Measurements from ENCODE around the gene MRGPRF.

The MRGPRF gene

DNA sequence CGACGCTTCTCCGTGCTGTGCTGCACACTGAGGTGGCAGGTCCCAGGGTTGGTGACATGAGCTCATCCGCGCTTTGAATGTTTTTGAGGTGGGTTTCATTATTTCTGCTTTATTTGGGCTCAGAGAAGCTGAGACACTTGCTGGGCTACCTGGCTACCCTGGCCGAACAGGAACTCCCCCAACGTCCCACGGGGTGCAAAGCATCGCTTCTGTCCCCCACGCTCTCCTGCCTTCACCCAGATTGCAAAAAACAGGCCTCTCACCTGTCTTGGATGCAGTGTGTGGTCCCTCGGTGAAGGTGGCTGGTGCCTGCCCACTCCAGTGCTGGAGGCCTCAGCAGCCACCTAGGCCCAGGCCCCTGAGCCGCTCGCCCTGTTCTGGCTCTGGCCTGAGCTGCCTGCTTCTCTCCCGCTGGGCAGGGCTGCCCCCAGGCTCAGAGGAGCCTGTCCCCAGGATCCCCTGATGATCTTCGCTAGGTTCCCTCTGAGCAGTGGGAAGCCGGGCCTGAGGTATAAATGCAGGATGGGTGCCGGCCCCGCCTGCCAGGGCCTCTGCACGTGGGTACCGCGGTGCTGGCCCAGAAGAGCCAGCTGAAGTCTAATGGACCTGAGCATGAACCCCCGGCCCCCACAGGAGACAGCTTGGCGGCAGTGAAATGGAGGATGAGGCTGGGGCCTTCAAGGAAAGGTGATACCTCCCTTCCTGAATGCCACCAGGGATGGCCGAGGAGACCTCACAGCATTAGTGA is 16.5 kb downstream of the MRGPRF start:
- H3K9me3 ChIP-seq (ENCODE audit: control insufficient read depth, low read length) = no peaks in the 10 kb centered on the region
- no peak for DNase-seq
- H3K27ac ChIP-seq (ENCODE audit: insufficient read depth, low read length, poor library complexity, severe bottlenecking) = no peak overlapping the region
- H3K4me3 ChIP-seq (ENCODE audit: insufficient read depth, low read depth, low read length, poor library complexity, severe bottlenecking) = no peak overlapping the region
- no peaks in the 10 kb centered on the region for H3K27me3 ChIP-seq (replicated peaks; ENCODE audit: control insufficient read depth, insufficient read depth, low read length, poor library complexity, severe bottlenecking)
- no peaks in the 10 kb centered on the region for H3K4me1 ChIP-seq (ENCODE audit: control insufficient read depth, insufficient read depth, low read length, poor library complexity, severe bottlenecking)
- no peaks in the 10 kb centered on the region for H3K36me3 ChIP-seq (ENCODE audit: control insufficient read depth, insufficient read depth, low read length)

DNA sequence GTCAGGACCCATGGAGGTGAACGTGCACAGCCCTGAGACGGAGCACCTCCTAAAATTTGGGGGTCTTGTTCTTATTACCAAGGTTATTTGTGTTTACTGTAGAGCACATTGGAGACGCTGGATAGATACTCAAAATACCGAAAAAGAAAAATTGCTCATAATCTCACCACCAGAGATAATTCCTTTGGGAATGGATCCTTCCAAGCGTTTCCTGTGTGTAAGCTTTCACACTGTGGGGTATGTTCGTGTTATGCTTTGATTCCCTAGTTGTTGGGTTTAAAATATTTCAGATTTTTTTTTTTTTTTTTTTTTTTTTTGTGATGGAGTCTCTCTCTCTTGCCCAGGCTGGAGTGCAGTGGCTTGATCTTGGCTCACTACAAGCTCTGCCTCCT is 18.2 kb downstream of the MRGPRF start:
- no peaks in the 10 kb centered on the region for H3K27me3 ChIP-seq (replicated peaks; ENCODE audit: control insufficient read depth, insufficient read depth, low read length, poor library complexity, severe bottlenecking)
- no peak for DNase-seq

DNA sequence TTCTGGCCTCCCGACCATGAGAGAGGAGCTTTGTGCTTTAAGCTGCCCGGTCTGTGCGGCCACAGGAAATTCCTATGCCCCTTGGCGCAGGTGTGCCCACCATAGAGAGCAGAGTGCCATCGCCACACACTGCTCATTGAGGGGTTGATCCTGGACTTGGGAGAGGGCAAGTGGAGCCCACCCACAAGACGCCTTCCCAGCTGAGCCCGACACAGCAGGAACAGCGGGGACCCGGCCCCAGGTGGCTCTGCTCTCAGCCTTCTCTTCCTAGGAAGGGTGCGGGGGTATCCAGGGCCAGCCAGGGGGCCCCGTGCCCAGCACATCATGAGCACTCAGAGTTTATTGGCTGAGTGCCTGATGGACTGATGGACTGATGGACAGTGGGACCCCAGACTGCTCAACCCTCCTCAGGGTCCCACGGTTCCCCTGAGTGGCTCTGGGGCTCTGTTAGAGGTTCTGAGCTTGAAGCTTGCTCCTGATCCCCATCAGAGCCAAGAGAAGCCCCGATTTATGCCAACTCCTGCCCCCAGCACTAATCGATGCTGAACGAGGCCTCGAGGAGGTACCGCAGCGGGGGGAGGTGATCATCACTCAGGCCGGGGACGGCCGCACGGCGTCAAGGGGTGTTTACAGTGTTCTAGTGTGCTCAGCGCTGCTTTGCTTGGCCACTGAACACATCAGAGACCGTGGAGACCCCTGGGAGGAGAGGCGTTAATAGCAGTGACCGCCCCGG is 18.7 kb downstream of the MRGPRF start:
- DNase-seq = no peak
- Histone ChIP-seq H3K27ac (ENCODE audit: insufficient read depth, low read length, poor library complexity, severe bottlenecking) (no peak overlapping the region), H3K4me1 (ENCODE audit: control insufficient read depth, insufficient read depth, low read length, poor library complexity, severe bottlenecking) (no peaks in the 10 kb centered on the region), H3K4me3 (ENCODE audit: insufficient read depth, low read depth, low read length, poor library complexity, severe bottlenecking) (no peak overlapping the region), H3K36me3 (ENCODE audit: control insufficient read depth, insufficient read depth, low read length) (no peaks in the 10 kb centered on the region), H3K9me3 (ENCODE audit: control insufficient read depth, low read length) (no peaks in the 10 kb centered on the region), H3K27me3 (replicated peaks; ENCODE audit: control insufficient read depth, insufficient read depth, low read length, poor library complexity, severe bottlenecking) (no peaks in the 10 kb centered on the region)

More for the DNA sequence above, 18.2 kb downstream of the MRGPRF start:
- Histone ChIP-seq H3K36me3 (ENCODE audit: control insufficient read depth, insufficient read depth, low read length) (no peaks in the 10 kb centered on the region), H3K4me3 (ENCODE audit: insufficient read depth, low read depth, low read length, poor library complexity, severe bottlenecking) (no peak overlapping the region), H3K27ac (ENCODE audit: insufficient read depth, low read length, poor library complexity, severe bottlenecking) (no peak overlapping the region), H3K9me3 (ENCODE audit: control insufficient read depth, low read length) (no peaks in the 10 kb centered on the region), H3K4me1 (ENCODE audit: control insufficient read depth, insufficient read depth, low read length, poor library complexity, severe bottlenecking) (no peaks in the 10 kb centered on the region)

DNA sequence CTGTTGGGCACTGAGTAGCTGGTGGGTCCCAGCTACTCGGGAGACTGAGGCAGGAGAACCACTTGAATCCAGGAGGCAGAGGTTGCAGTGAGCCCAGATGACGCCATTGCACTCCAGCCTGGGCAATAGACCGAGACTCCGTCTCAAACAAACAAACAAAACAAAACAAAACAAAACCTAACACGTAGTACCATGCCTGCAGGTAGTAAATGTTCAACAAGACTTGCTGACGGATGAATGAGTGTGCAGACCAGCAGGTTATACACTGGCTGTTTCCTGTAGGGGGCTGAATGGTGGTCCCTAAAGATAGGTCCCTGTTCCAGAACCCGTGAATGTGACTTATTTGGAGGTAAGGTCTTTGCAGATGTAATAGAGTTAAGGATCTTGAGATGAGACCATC is 19.5 kb downstream of the MRGPRF start:
- DNase-seq = no peak
- Histone ChIP-seq H3K4me3 (ENCODE audit: insufficient read depth, low read depth, low read length, poor library complexity, severe bottlenecking) (no peak overlapping the region), H3K27ac (ENCODE audit: insufficient read depth, low read length, poor library complexity, severe bottlenecking) (no peak overlapping the region), H3K9me3 (ENCODE audit: control insufficient read depth, low read length) (no peaks in the 10 kb centered on the region), H3K36me3 (ENCODE audit: control insufficient read depth, insufficient read depth, low read length) (no peaks in the 10 kb centered on the region), H3K4me1 (ENCODE audit: control insufficient read depth, insufficient read depth, low read length, poor library complexity, severe bottlenecking) (no peaks in the 10 kb centered on the region), H3K27me3 (replicated peaks; ENCODE audit: control insufficient read depth, insufficient read depth, low read length, poor library complexity, severe bottlenecking) (no peaks in the 10 kb centered on the region)

DNA sequence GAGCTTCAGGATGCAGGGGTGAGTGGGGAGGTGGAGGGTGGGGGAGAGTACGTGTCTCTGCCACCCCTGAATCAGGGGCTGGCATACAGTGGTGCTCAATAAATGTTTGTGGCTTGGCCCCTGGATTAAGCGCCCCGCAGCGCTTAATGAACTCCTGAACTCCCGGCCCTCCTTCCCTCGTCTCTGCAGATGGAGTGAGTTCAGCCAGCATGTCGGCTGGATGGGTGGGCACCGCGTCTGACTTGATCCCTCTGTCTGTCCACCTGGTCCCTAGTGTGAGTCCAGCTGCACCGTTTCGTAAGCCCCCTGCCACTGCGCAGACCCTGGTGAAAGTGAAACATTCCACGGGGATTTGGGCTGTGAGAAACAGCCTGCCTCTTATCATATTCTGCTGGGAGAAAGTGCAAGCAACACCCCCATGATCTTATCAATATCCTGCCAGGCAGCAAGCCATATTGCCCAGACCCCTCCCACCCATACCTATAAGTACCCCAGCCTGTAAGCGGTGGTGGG is 20.2 kb downstream of the MRGPRF start:
- no peak for DNase-seq
- Histone ChIP-seq H3K4me3 (ENCODE audit: insufficient read depth, low read depth, low read length, poor library complexity, severe bottlenecking) (no peak overlapping the region), H3K36me3 (ENCODE audit: control insufficient read depth, insufficient read depth, low read length) (no peaks in the 10 kb centered on the region), H3K27me3 (replicated peaks; ENCODE audit: control insufficient read depth, insufficient read depth, low read length, poor library complexity, severe bottlenecking) (no peaks in the 10 kb centered on the region), H3K27ac (ENCODE audit: insufficient read depth, low read length, poor library complexity, severe bottlenecking) (no peak overlapping the region), H3K9me3 (ENCODE audit: control insufficient read depth, low read length) (no peaks in the 10 kb centered on the region), H3K4me1 (ENCODE audit: control insufficient read depth, insufficient read depth, low read length, poor library complexity, severe bottlenecking) (no peaks in the 10 kb centered on the region)

DNA sequence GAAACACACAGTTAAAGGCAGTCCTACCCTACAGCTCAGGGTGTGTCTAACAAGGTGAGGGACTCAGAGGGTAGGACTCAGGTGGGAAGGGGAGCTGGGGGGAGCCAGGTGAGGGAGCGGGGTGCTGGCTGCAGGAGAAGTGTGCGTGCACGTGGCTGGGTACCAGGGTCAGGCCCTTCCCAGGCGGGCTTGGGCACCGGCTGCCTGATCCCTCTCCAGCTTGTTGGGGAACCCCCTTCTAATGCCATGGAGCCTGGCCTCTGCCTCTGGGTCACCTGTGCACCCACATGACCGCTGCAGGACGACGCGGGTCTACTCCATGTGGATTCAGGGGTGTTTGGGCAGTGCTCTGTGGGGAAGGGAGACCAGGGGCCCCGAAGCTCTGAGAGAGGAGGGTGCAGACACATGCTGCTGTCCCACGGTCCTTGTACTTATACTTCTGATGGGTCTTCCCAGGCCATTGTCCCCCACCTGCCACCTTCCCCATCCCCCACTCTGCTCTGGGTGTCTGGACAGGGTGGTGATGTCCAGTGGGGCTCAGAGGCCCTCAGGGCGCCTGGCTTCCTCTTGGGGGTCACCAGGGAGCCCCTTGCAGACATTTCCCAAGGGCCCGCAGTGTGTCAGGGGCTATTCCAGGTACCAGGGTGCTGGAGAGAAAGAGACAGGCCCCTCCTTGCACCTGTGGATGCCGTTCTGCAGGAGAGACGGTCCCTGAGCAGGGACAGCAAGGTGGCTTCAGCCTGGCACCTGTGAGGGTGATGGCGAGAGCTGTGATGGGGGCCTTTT is 21.9 kb downstream of the MRGPRF start:
- H3K9me3 ChIP-seq (ENCODE audit: control insufficient read depth, low read length) = no peaks in the 10 kb centered on the region
- no peaks in the 10 kb centered on the region for H3K36me3 ChIP-seq (ENCODE audit: control insufficient read depth, insufficient read depth, low read length)
- DNase-seq = no peak
- no peak overlapping the region for H3K27ac ChIP-seq (ENCODE audit: insufficient read depth, low read length, poor library complexity, severe bottlenecking)
- H3K4me3 ChIP-seq (ENCODE audit: insufficient read depth, low read depth, low read length, poor library complexity, severe bottlenecking) = no peak overlapping the region
- no peaks in the 10 kb centered on the region for H3K4me1 ChIP-seq (ENCODE audit: control insufficient read depth, insufficient read depth, low read length, poor library complexity, severe bottlenecking)
- no peaks in the 10 kb centered on the region for H3K27me3 ChIP-seq (replicated peaks; ENCODE audit: control insufficient read depth, insufficient read depth, low read length, poor library complexity, severe bottlenecking)

DNA sequence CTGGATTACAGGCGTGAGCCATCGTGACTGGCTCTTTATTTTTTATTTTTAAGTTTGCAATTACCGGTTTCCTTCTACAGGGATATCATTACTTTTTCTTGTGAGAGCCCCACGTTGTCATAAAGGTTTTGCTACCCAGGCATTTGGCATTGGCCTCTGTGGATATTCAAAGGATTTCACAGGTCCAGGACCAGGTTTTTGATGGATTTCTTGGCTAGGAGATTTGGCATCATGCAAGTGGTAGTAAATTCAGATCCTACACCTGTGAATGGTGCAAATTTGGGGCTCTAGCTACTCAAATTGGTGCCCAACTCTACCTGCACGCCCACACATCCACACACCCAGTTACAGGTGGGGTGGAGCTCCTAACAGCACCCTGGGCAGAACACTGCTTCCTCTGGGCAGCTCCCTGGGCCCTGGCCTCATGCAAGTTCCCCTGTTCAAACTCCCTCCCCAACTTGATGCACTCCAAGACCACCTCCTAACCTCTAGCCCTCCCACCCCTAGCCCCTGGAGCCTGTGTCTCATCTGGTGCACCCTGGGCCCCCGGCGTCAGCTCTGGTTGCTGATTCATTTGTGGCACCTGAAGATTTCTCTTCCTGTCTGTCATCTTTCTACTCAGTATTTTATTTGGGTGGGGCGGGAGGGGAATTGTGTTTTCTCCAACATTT is 23.0 kb downstream of the MRGPRF start:
- Histone ChIP-seq H3K4me3 (ENCODE audit: insufficient read depth, low read depth, low read length, poor library complexity, severe bottlenecking) (no peak overlapping the region), H3K36me3 (ENCODE audit: control insufficient read depth, insufficient read depth, low read length) (no peaks in the 10 kb centered on the region), H3K27ac (ENCODE audit: insufficient read depth, low read length, poor library complexity, severe bottlenecking) (no peak overlapping the region), H3K4me1 (ENCODE audit: control insufficient read depth, insufficient read depth, low read length, poor library complexity, severe bottlenecking) (no peaks in the 10 kb centered on the region), H3K9me3 (ENCODE audit: control insufficient read depth, low read length) (no peaks in the 10 kb centered on the region), H3K27me3 (replicated peaks; ENCODE audit: control insufficient read depth, insufficient read depth, low read length, poor library complexity, severe bottlenecking) (no peaks in the 10 kb centered on the region)
- no peak for DNase-seq

DNA sequence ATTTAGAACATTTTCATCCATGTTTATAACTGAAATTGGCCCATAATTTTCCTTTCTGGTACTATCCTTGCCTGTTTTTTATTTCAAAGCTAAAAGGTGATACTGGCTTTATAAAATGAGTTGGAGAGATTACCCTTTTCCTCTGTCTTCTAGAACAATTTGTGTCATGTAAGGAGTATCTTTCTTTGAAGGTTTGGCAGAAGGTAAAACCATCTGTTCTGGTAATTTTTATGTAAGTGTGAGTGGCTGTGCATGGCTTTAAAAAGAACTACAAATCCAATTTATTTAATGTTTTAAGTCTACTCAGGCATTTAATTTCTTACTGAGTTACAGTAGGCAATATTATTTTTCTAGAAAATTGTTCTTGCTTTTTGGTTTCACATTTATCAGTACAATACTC is 24.6 kb downstream of the MRGPRF start:
- H3K36me3 ChIP-seq (ENCODE audit: control insufficient read depth, insufficient read depth, low read length) = no peaks in the 10 kb centered on the region
- no peak overlapping the region for H3K4me3 ChIP-seq (ENCODE audit: insufficient read depth, low read depth, low read length, poor library complexity, severe bottlenecking)
- H3K27me3 ChIP-seq (replicated peaks; ENCODE audit: control insufficient read depth, insufficient read depth, low read length, poor library complexity, severe bottlenecking) = no peaks in the 10 kb centered on the region
- no peak overlapping the region for H3K27ac ChIP-seq (ENCODE audit: insufficient read depth, low read length, poor library complexity, severe bottlenecking)
- no peak for DNase-seq
- no peaks in the 10 kb centered on the region for H3K4me1 ChIP-seq (ENCODE audit: control insufficient read depth, insufficient read depth, low read length, poor library complexity, severe bottlenecking)
- H3K9me3 ChIP-seq (ENCODE audit: control insufficient read depth, low read length) = no peaks in the 10 kb centered on the region

DNA sequence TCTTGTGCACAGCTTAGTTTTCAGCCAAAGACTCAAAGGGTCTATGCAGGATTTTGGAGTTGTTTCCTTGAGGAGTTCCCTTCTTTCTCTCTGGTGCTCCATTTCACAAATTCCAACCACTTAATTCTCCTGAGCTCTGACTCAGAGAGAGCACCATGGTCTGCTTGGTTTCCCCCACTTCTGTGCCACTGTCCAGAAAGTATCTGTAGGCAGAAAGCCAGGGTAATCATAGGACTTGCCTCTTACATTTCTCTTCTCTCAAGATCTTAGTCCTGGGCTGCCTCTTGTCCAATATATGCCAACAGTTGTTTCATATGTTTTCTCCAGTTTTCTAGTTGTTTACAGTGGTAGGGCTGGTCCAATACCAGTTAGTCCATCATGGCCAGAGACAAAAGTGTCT is 25.8 kb downstream of the MRGPRF start:
- no peak for DNase-seq

More for the DNA sequence above, 25.8 kb downstream of the MRGPRF start:
- no peak overlapping the region for H3K27ac ChIP-seq (ENCODE audit: insufficient read depth, low read length, poor library complexity, severe bottlenecking)
- no peaks in the 10 kb centered on the region for H3K4me1 ChIP-seq (ENCODE audit: control insufficient read depth, insufficient read depth, low read length, poor library complexity, severe bottlenecking)
- H3K27me3 ChIP-seq (replicated peaks; ENCODE audit: control insufficient read depth, insufficient read depth, low read length, poor library complexity, severe bottlenecking) = no peaks in the 10 kb centered on the region
- no peak overlapping the region for H3K4me3 ChIP-seq (ENCODE audit: insufficient read depth, low read depth, low read length, poor library complexity, severe bottlenecking)
- no peaks in the 10 kb centered on the region for H3K9me3 ChIP-seq (ENCODE audit: control insufficient read depth, low read length)
- H3K36me3 ChIP-seq (ENCODE audit: control insufficient read depth, insufficient read depth, low read length) = no peaks in the 10 kb centered on the region

Measured in effector memory CD4-positive, alpha-beta T cell (primary cell).